ENCODE results near the gene ARHGEF5. TPM values are rescaled to one million over a fixed set of nuclear protein-coding genes. Genes with fewer than 3 reads are reported as not detected.

ARHGEF5 gene
- 0.53 and 0.54 TPM in 2 replicates for total RNA-seq

GRCh38 chr7:144355176-144355822 lies at the start of gene ARHGEF5:
Gene ARHGEF5, plus strand, starts transcription at chr7:144355402. Its CDS starts 7,268 bp downstream, at chr7:144362670.

GRCh38 chr7:144311872-144312469 lies 43.2 kb upstream of the ARHGEF5 start, which contains the start of gene OR2A1:
Gene OR2A1, plus strand, starts transcription at chr7:144312419. Its CDS starts 5,706 bp downstream, at chr7:144318125.

GRCh38 chr7:144403649-144404061 lies 48.5 kb downstream of the ARHGEF5 start, which contains the start of gene NOBOX:
Gene NOBOX, minus strand, starts transcription at chr7:144403693.

Other genes starting within 250 kb of the ARHGEF5 start
- not detected in 2 replicates for gene OR2A2, start 245.8 kb upstream of the ARHGEF5 start, total RNA-seq
- not detected in 2 replicates for gene OR2A14, start 232.2 kb upstream of the ARHGEF5 start, total RNA-seq
- 0.33 TPM in 1 of 2 replicates, not detected in the other for gene CTAGE4, start 171.9 kb upstream of the ARHGEF5 start, total RNA-seq
- gene ARHGEF35, start 159.6 kb upstream of the ARHGEF5 start, total RNA-seq, result 0.69 and 0.73 TPM in 2 replicates
- gene OR2A42, start 115.8 kb upstream of the ARHGEF5 start, total RNA-seq, result under 0.01 TPM in 1 of 2 replicates, not detected in the other
- not detected in 2 replicates for gene OR2A7, start 90.6 kb upstream of the ARHGEF5 start, total RNA-seq
- gene CTAGE8, start 86.1 kb upstream of the ARHGEF5 start, total RNA-seq, result not detected in 2 replicates
- gene OR2A1, start 43.0 kb upstream of the ARHGEF5 start, total RNA-seq, result not detected in 2 replicates
- not detected in 2 replicates for gene NOBOX, start 48.3 kb downstream of the ARHGEF5 start, total RNA-seq